Neural cell (in vitro differentiated cells): ENCODE results near the gene TOGARAM2. TPM values are rescaled to one million over a fixed set of nuclear protein-coding genes. Genes with fewer than 3 reads are reported as not detected.

ENCODE experiments used
- H2AFZ ChIP-seq: fragments of 200-600, 300-800 bp; sonication (generic), shearing (Covaris generic); 2 replicates; pipeline ENCODE4 v1.6.0; 2014; ENCODE audit warnings: low read depth, mild to moderate bottlenecking, antibody characterized with exemption, low read length, moderate library complexity
- H3F3A ChIP-seq: fragments of 200-600 bp; shearing (Covaris generic); 2 replicates; pipeline ENCODE4 v1.6.1; 2016; ENCODE audit warnings: mild to moderate bottlenecking, moderate library complexity, mixed read lengths, antibody characterized with exemption, low read length; ENCODE audit not compliant: insufficient read depth, poor library complexity, severe bottlenecking
- H3K27ac ChIP-seq: fragments of 200-600, 300-800 bp; sonication (generic), shearing (Covaris generic); 2 replicates; pipeline ENCODE4 v1.5.1; 2014; ENCODE audit warnings: mild to moderate bottlenecking, low read length, moderate library complexity
- H3K27me3 ChIP-seq: fragments of 300-800, 200-600 bp; sonication (generic), shearing (Covaris generic); 2 replicates; pipeline ENCODE4 v1.6.0; 2014; ENCODE audit warnings: mild to moderate bottlenecking, low read depth, low read length, moderate library complexity; ENCODE audit not compliant: insufficient read depth
- H3K36me3 ChIP-seq: fragments of 300-800, 200-600 bp; sonication (generic), shearing (Covaris generic); 2 replicates; pipeline ENCODE4 v1.5.1; 2014; ENCODE audit warnings: mild to moderate bottlenecking, antibody characterized with exemption, low read length, moderate library complexity; ENCODE audit not compliant: insufficient read depth
- H3K4me2 ChIP-seq: fragments of 300-800, 200-600 bp; sonication (generic), shearing (Covaris generic); 2 replicates; pipeline ENCODE4 v1.6.0; 2014; ENCODE audit warnings: mild to moderate bottlenecking, low read length
- H3K4me3 ChIP-seq: fragments of 300-800, 200-600 bp; sonication (generic), shearing (Covaris generic); 2 replicates; pipeline ENCODE4 v1.5.1; 2014; ENCODE audit warnings: mild to moderate bottlenecking, low read length, moderate library complexity
- H3K79me2 ChIP-seq: fragments of 200-600 bp; shearing (Covaris generic); replicated peaks from 2 replicates; pipeline ENCODE4 v1.6.0; 2014; ENCODE audit warnings: mild to moderate bottlenecking, low read length, moderate library complexity; ENCODE audit not compliant: insufficient read depth
- H3K9ac ChIP-seq: fragments of 300-800, 200-600 bp; sonication (generic), shearing (Covaris generic); 2 replicates; pipeline ENCODE4 v1.6.1; 2016; ENCODE audit warnings: mild to moderate bottlenecking, low read length, mixed read lengths
- H3K9me2 ChIP-seq: fragments of 200-600 bp; shearing (Covaris generic); 2 replicates; pipeline ENCODE4 v1.6.1; 2016; ENCODE audit warnings: mild to moderate bottlenecking, low read length, mixed read lengths; ENCODE audit not compliant: insufficient read depth
- H3K9me3 ChIP-seq: fragments of 200-600, 300-800 bp; sonication (generic), shearing (Covaris generic); 2 replicates; pipeline ENCODE4 v1.6.1; 2016; ENCODE audit warnings: mild to moderate bottlenecking, mixed run types, low read length, moderate library complexity, mixed read lengths
- H4K20me1 ChIP-seq: fragments of 200-600 bp; shearing (Covaris generic); 2 replicates; pipeline ENCODE4 v1.6.1; 2016; ENCODE audit warnings: mild to moderate bottlenecking, mixed run types; ENCODE audit not compliant: insufficient read depth
- EP300 ChIP-seq: fragments of 450-650 bp; conservative IDR thresholded peaks from 2 replicates; pipeline ENCODE4 v1.6.1; 2014; ENCODE audit warnings: antibody characterized with exemption, mild to moderate bottlenecking, moderate library complexity; ENCODE audit not compliant: poor library complexity, severe bottlenecking
- EZH2 ChIP-seq: fragments of 200-600, 300-800 bp; shearing (Covaris generic), sonication (generic); IDR thresholded peaks from 2 replicates; pipeline ENCODE4 v1.6.1; 2014; ENCODE audit warnings: antibody characterized with exemption, low read length, borderline replicate concordance, mild to moderate bottlenecking; ENCODE audit not compliant: insufficient read depth, poor library complexity, severe bottlenecking
- MXI1 ChIP-seq: fragments of 450-650 bp; conservative IDR thresholded peaks from 2 replicates; pipeline ENCODE4 v1.6.1; 2014; ENCODE audit warnings: antibody characterized with exemption, mild to moderate bottlenecking; ENCODE audit not compliant: poor library complexity, severe bottlenecking
- POLR2AphosphoS5 ChIP-seq: IDR thresholded peaks from 2 replicates; pipeline ENCODE4 v1.6.1; 2012
- RAD21 ChIP-seq: fragments of 450-650 bp; conservative IDR thresholded peaks from 2 replicates; pipeline ENCODE4 v1.6.1; 2014; ENCODE audit warnings: antibody characterized with exemption, mild to moderate bottlenecking, moderate library complexity
- REST ChIP-seq: IDR thresholded peaks from 2 replicates; pipeline ENCODE4 v1.6.1; 2012; ENCODE audit warnings: borderline replicate concordance
- SMC3 ChIP-seq: fragments of 450-650 bp; conservative IDR thresholded peaks from 2 replicates; pipeline ENCODE4 v1.6.1; 2014; ENCODE audit warnings: antibody characterized with exemption, mild to moderate bottlenecking, moderate library complexity; ENCODE audit not compliant: poor library complexity
- TAF1 ChIP-seq: IDR thresholded peaks from 2 replicates; pipeline ENCODE4 v1.6.1; 2012; ENCODE audit warnings: low read depth
- polyA plus RNA-seq: library from polyadenylated mRNA; depleted of rRNA; stranded (reverse); fragments of >200 nt; gene quantifications from 2 replicates; pipeline ENCODE4 v1.2.3, GENCODE V29; 2014
- TF ChIP-seq, protein P1 (sequence below): fragments of 450-650 bp; IDR thresholded peaks from 2 replicates; pipeline ENCODE4 v1.5.1; 2014; ENCODE audit warnings: antibody characterized with exemption, mild to moderate bottlenecking, moderate library complexity; ENCODE audit not compliant: poor library complexity, severe bottlenecking

The TOGARAM2 gene
- polyA plus RNA-seq, 1 donor from 2014 or later = 0.10 TPM

GRCh38 chr2:29060441-29060840 is 79.3 kb downstream of the TOGARAM2 start:
- Histone ChIP-seq H3K79me2 (no peaks in the 10 kb centered on the region), H3F3A (no peaks in the 10 kb centered on the region), H3K36me3 (no peaks in the 10 kb centered on the region), H4K20me1 (no peaks in the 10 kb centered on the region), H3K9me3 (no peaks in the 10 kb centered on the region), H3K9me2 (no peaks in the 10 kb centered on the region), H3K27ac (no peak overlapping the region), H3K4me2 (no peak overlapping the region), H3K4me3 (no peak overlapping the region), H3K27me3 (no peaks in the 10 kb centered on the region), H2AFZ (no peak overlapping the region), H3K9ac (no peak overlapping the region)
- TF ChIP-seq RAD21 (no peak), TAF1 (no peak), SMC3 (no peak), EP300 (no peak), POLR2AphosphoS5 (no peak), MXI1 (no peak), EZH2 (no peak), REST (no peak)
- TF ChIP-seq, protein P1, sequence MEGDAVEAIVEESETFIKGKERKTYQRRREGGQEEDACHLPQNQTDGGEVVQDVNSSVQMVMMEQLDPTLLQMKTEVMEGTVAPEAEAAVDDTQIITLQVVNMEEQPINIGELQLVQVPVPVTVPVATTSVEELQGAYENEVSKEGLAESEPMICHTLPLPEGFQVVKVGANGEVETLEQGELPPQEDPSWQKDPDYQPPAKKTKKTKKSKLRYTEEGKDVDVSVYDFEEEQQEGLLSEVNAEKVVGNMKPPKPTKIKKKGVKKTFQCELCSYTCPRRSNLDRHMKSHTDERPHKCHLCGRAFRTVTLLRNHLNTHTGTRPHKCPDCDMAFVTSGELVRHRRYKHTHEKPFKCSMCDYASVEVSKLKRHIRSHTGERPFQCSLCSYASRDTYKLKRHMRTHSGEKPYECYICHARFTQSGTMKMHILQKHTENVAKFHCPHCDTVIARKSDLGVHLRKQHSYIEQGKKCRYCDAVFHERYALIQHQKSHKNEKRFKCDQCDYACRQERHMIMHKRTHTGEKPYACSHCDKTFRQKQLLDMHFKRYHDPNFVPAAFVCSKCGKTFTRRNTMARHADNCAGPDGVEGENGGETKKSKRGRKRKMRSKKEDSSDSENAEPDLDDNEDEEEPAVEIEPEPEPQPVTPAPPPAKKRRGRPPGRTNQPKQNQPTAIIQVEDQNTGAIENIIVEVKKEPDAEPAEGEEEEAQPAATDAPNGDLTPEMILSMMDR = no peak

- Histone ChIP-seq H3K4me2 (peak overlapping the region; percentile 16), H3K4me3 (no peak overlapping the region), H3K9ac (no peak overlapping the region), H3K27ac (no peak overlapping the region), H4K20me1 (no peaks in the 10 kb centered on the region), H3K27me3 (no peaks in the 10 kb centered on the region), H3K9me3 (no peaks in the 10 kb centered on the region), H3F3A (no peaks in the 10 kb centered on the region), H2AFZ (no peak overlapping the region), H3K36me3 (no peaks in the 10 kb centered on the region), H3K9me2 (no peaks in the 10 kb centered on the region), H3K79me2 (no peaks in the 10 kb centered on the region)
- TF ChIP-seq TAF1 (no peak), SMC3 (no peak), MXI1 (no peak), POLR2AphosphoS5 (no peak), EZH2 (no peak), RAD21 (no peak), REST (no peak), EP300 (no peak)
- TF ChIP-seq, protein P1 = no peak
Measured at GRCh38 chr2:29061176-29061575, 80.1 kb downstream of the TOGARAM2 start.
